Stimulated activated CD4-positive, alpha-beta T cell treated with anti-CD3 and anti-CD28 coated beads, Interleukin-4, amount 100 ng/mL, for 1 hour (primary cell): ENCODE data around the gene FOXP1.

ENCODE experiments used
- DNase-seq: peaks from one replicate; pipeline ENCODE4 v3.0.0-alpha.2; 2020

The FOXP1 gene

DNA sequence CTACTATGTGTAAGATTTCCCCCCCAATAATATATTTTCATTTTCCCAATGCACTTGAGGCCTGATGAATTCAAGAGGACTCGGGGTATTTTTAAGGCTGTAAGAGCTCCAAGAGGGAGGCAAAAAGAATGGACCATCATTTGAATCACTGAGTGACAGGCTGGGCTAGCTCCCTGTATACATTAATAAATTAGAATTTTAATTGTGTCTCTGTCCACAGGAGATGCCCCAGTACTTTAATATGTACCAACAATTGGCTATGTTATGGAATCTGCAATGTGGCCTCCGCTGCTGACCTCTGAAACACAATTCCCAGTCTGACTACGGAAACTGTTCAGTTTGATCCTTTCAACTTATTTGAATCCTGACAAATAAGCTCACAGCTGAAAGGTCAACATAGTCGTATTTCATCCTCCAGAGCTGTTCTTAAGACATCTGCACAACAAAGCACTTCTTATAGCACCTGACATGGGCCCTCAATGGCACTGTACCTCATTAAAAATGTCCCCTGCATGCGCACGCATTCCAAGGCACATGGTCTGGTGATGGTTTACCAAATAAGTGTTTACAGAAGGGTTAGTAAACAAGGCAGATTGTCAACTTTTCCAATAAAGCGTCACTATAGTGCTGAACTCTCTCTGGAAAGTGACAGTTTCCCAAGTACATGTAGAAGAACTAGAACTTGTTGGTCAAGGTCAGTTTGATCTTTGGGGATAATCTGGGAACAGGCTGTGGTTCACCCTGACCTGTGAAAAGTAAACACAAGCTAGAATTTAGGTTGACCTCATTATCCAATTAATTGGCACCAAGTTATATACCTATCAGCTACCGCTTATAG is 472.9 kb downstream of the FOXP1 start:
- no peak for DNase-seq

DNA sequence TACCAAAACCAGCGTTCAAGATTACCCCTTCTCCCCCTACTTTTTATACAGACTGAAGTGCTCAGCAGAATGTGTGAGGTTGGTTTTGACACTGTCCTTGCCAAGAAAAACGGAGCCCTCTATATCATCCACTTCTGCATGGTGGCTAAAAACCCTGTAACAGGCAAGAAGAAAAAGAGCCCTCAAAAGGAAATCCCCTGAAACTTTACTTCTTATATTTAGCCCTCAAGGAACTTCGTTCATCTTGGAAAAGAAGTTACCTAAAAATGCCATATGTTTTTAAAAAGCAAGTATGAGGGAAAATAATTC is 473.6 kb downstream of the FOXP1 start:
- no peak for DNase-seq

DNA sequence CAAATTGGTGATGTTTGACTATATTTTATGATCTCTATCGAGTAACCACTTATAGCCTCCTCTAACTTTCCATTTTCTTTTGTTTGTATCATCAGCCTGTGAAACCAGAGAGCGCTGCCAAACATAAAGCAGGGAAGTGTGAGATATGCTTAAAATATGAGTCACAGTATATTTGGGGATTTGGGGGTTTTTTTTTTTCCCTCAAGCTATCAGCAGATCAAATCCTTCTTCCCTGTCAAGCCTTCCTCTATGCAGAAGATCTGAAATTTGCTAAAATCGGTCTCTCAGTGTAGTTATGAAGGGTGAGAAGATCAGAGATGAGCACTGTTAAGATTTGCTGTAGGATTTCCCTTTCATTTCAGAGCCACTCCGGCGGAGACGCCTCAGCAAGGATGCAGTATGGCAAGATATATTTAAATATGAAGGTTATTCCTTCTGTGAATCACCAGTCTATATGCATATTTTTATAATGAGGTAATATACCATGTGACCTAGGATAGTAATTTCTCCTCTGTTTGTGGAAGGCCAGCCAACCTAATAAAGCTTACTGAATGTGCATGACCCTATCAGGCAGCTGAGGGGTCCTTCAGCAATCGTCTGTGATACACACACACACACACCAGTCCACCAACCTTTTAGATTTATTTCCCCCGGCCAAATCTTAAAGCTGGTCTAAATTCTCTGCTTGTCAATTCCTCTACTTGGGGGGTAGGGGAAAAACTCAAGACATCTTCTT is 474.1 kb downstream of the FOXP1 start:
- DNase-seq, result peak; percentile 24

DNA sequence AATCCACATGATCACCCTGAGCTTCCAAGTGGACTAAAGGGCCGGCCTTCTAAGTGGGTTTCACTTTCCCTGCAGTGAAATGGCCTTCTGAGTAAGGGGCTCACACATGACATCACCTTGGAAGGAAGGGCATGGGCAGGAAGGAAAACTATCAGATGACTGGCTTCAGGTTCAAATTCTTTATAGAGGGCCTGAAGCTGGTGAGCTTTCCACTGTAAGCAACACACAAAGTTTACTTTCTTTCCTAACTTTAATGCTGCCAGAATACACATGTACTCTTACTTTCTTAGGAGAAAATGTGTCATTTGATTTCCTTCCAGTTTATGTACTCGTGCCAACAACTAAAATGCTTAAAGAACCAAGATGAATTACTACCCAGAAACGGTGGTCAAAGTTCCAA is 475.6 kb downstream of the FOXP1 start:
- no peak for DNase-seq

DNA sequence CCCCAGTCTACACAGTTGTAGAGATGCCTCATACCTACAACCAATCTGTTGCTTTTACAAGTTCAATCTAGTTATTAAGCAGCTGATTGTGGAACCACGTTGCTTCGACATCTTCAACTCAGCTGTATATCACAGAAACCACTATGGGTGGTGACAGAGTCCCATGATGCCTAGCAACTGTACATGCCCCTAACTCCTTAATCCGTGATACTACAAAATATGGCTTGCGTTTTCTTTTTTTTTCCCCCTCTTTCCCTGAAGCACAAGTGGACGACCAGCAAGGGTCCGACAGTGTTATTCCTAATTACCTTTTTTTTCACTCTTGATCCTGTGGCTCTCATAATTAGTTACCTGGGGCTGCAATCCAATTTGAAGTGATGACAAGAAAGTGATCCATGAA is 478.6 kb downstream of the FOXP1 start:
- no peak for DNase-seq

DNA sequence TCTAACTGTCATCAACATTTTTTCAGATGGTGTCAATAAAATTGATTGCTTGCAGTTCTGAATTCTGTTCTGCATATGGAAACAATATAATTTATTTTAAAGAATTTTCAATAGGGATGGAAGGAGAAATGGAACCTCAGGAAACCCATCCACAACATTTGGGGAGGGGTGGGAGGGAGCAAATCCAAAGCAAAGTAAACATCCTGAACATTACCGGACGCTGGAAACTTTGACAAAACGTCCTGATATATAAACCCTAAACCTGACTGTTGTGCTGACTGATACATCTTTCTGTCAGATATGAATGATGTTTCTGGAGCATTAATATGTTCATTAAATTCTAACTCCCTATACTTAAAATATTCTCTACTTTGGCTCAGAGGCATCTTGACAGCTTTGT is 479.0 kb downstream of the FOXP1 start:
- no peak for DNase-seq

DNA sequence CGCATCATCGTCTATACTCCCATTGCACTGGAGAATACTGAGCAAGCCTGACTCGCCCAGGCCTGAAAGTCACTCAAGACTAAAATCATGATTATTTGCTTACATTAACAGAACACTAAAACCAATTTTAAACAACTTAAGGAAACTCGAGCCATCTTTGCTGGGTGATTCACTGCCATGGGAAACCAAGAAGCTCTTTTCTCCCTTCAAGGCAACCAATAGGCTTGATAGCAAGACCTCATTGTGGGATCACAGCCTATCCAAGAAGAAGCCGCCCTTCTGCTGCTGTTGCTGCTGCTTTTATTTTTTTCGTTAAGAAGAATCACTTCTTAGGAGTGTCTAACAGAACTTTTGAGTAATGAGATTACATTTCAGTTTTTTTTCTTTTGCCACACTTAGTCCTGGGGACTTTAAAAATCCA is 479.4 kb downstream of the FOXP1 start:
- DNase-seq, result no peak

DNA sequence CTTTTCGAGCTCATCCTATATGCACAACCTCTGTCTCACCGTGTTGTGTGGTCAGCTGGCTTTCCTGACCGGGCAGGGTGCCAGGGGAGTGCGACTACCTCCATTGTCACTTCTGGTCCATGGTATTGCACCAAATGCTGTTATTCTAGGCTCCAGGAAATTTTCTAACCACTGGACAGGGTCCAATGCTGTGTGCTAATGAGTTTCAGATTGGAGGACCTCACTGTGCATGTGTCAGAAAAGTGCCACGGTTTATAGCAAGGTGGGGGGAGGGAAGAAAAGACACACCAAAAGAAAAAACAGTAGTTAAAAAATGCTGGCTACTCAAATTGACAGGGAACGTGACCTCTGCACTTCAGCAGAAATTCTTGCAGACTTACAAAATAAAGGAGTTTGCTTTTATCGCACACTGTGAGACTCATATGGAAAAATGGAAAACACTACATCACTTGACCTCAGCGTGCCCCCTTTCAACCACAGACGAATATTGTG is 480.1 kb downstream of the FOXP1 start:
- no peak for DNase-seq

DNA sequence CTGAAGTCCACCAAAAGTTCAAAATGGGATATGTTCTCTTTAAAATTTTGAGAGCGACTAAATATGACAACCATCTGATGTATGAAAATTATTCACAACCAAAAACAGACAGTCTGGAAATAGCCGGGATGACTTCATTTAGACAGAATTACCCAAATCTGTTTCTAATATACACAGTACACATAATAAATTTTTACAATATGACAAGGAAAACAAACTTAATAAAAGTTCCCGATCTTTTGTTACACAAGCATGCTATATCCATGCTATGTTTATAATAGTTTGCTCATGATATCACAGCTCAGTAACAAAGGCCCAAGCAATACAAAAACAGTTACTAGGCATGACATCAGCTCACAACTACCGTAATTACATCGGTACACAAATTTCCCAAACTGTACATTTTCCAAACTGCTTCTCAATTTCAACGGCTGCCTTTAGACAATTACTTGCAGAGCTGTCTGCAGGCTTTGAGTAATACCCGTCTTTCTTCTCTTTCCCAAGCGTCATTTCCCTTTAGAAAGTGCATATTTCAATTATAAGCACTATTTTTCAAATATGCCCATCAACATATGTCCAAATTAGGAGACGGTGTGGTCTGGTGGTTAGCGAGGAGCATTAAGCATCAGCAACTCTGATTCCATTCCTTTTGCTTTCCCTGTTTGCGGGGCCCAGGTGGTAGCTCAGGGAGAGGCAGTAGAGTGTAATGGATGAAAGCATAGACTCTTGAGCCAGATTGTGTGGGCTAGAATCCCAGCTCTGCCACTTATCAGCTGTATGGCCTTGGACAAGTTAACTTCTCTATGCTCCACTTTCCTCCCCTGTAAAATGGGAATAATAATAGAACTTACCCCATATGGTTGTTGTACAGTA is 481.2 kb downstream of the FOXP1 start:
- no peak for DNase-seq

DNA sequence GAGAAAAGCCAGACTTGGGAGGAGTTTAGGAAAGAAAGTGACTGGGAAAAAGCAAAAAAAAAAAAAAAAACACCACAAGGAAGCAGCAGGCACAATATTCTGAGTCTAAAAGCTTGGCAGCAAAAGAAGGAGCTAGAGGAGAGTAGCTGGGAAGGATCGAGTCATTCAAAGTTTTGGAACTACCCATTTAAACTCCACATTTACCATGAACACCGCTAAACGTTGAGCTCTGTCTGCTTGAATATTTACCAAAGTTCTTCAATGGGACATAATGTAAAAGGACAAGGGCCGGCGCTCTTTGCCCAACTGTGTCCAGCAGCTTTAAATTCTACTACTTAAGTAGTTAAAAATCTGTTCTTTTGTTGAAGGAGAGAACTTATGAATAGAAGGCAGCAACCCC is 481.9 kb downstream of the FOXP1 start:
- no peak for DNase-seq

DNA sequence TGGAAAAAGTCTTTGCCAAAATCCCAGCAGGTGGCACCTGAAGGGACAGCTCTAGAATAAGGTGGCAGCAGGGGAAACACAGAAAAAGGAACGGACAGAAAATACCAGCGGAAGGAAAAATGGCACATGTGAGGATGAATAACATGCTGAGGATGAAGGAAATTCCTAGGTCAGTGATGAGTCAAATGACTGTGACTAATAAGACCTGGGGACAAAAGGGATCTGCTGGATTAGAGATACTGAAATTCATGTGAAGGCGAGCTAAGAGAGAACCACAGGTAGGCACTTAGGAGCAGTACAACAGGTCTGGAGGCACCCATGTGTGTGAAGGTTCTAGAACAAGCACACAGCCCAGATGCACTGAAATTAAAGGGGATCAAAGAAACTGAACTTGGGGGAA is 482.5 kb downstream of the FOXP1 start:
- no peak for DNase-seq

DNA sequence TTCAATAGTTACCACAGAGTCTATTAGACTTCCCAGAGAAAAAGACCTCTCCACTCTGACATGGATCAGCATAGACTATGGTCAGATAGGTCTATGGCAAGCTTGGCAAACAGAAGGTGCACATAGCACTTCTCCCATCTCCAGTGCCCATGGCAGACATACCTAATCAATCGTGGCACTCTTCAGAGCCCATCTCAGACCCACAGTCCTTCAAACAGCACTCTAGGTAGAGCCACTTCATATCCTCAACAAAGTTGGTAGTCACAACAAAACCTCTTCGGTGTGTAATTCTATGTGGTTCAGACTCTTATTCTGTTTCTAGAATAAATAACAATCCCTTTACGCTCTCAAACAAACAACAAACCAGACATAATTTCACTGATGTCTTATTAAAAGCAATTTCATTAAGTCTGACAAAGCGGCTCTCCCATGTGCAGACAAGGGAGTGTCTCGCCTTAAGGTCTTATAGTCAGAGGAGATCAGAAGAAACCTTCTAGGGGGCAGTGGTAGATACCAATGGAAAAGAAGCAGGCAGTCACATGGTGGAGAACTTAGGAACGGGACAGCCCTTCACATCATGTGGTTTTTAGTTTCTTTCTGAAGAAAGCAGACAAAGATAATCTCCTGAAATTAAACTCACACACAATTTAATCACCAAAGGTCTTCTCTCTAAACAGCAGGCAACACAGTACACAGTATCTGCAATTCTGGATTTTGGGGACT is 483.4 kb downstream of the FOXP1 start:
- DNase-seq, result no peak

DNA sequence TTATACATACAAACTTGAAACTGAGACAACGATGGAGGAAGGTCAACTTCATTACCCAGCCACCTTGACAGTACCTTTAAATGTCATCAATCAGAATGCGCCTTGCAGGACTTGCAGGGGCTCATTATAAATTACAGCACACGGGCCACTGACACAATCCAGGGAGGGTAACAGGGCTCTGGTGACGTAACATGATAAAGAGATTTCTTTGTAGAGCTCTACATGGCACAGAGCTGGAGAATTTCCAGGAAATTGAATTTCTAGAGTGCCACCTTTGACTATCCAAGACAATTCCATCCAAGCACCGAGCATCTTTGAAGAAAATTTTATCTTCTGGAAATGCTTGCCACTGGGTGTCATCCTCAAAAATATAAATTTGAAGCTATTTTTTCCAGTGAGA is 486.0 kb downstream of the FOXP1 start:
- DNase-seq, result no peak

DNA sequence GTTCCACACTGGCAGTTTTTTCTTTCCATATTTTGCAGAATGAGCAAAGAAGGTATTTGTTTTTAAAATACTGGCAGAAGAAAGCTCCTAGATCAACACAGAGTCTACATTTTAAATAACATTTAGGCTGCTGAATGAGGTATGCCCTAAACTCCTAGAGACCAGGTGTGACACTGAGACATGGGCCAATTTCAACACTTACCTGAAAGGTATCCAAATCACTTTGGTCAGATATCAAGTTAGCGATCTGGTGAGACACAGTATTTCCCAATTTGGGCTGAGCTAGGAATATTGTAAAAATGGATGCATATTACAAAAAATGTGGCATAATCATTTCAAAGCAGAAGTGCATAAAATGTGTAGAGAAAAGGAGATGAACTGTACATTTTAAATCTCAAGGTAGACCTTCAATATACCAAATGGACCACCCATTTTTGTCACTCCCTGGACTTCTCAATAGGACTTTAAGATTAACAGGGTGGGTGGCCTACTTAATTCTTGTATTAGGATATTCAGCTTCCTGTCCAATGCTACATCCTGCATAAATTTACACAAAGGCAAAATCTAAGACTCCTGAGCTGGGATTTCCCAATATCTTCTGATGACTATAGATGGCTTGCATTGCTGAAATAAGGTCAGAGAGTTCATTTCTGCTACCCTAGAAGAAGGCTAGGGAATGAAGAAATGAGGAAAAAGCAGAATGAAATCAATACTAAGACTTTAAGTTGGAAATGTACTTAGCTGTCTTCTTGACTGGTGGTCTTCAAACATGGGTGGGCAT is 487.8 kb downstream of the FOXP1 start:
- no peak for DNase-seq

DNA sequence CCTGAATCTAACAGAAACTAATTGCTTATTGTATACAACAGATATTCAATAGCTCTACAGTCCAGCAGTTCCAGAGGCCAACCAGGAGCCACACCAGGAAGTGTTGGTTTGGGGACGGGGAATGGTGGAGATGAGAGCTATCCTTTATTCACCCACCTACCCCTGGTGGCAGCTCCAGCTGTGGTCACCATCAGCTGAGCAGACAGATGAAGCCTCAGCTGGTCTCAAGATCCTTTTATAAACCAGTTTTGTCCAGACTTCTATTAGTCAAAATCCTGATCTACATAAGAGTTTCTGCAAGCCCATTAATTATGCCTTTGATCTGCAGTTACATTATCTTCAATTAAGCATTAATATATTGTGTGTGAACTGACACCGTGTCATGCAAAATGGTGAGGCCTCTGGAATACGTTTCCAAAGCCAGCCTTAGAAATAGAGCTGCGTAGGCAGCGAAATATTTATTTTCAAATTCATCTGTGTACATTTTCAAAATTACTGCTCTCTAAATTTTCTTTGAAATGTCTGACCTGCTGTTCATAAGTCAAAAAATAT is 488.8 kb downstream of the FOXP1 start:
- no peak for DNase-seq

DNA sequence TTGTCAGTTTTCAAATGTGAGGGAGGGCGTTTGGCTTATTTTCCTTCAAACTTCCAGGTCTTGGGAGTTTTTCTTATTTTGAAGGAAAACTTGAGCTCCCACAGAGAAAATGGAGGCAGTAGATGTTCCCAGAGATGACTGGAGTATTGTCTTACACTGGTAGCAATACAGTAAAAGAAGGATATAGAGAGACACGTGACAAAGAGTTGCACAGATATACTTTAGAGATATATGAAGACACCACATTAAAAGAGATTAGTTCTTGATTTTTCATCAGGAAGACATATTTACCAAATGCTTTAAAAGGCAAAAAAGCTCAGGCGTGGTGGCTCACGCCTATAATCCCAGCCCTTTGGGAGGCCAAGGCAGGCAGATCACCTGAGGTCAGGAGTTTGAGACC is 490.9 kb downstream of the FOXP1 start:
- DNase-seq, result no peak

DNA sequence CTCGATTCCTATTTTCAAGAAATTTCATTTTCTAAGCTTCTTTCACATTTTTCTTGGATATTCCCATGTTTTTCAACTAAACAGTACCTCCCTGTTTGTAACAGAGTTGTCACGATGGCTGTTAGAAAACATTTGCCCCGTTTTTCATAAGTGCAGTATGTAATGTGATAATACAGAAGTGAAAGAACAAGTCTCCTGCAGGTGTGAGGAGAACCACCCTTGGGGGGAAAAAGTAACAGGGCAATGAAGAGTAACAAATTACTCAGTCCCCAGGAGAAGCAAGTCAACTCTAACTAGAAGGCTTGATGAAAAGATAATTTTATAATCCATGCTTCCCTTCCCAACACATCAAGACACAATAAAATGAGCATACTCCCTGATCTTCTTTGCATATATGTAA is 493.3 kb downstream of the FOXP1 start:
- no peak for DNase-seq

DNA sequence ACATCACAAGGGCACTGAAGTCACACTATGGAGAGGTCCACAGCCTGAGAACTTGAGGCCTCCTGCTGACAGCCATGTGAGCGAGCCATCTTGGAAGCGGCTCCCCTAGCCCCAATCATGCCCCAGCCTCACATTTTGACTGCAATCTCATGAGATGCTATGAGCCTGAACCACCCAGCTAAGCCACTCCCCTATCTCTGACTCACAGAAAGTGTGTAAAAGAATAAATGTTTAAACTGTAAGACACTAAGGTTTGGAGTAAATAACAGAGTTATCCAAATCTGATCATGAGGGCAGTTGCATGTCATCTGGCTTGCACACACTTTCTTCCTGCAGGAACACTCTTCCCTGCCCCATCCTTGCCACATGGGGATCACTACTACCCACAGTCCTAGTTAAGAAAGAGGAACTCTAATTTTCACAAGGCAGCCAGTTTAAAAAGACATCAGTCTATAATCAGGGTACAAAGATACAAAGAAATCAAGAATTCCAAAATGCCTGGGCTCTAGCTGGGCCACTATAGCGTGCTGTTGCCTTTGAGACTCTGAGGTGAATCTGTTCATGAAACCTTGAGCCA is 494.2 kb downstream of the FOXP1 start:
- peak; percentile 30 for DNase-seq

DNA sequence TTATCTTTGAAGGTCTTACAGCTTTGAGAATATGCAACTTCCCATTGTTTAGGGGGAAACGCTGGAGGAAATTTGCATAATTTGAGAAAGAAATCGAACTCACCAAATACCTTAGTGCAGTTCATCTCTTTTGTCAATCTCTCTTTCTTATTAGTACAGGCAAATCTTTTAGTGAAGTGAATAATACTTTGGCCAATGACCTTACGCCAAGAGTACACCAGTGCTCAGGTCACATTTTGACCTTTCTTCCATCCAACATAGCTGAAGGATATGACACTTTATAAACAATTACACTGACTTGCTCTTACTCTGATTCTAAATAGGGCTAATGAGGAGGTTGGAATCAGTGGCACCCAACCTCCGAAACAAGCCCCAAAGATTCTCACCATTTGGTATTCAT is 494.8 kb downstream of the FOXP1 start:
- DNase-seq, result no peak

DNA sequence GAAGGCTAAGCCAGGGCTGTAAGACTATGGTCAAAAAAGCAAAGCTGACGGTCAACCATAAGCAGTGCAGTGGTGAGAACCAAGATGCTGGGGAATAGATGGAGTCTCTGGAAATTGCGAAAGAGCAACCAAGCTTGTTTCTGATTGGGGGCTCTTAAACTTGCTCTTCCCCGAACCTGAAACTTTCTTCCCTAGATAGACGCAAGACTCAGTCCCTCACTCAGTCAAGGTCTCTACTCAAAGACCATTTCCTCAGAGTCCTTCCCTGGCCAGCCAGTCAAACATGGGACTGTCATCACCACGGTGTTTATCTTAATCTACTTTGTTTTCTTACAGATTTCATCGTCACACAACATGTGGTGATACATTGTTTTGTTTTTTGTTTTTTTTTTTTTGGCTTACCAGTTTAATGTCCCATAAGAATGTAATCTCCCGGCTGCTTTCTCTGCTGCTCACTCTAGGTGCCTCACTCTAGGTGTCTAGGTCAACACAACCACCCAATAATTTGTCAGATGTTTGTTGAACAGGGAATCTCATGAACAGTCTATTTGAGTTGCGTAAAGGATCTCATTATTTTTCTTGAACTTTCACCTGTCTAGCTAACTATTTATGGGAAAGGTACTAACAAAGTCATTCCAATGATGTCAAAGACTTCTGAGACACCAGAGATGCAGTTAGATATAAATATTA is 495.4 kb downstream of the FOXP1 start:
- no peak for DNase-seq
